ENCODE measurements around the gene NSF. TPM values are rescaled to one million over a fixed set of nuclear protein-coding genes. Genes with fewer than 3 reads are reported as not detected.

The NSF gene
- total RNA-seq, 4 donors from 2014 or later: 28.9 to 61.9 (median 45.7) TPM

GRCh38 chr17:46773221-46773605 lies 182.7 kb downstream of the NSF start:
- 85 to 86% methylated on average over 6 of the region's 6 CpGs for WGBS, 2 donors

DNA sequence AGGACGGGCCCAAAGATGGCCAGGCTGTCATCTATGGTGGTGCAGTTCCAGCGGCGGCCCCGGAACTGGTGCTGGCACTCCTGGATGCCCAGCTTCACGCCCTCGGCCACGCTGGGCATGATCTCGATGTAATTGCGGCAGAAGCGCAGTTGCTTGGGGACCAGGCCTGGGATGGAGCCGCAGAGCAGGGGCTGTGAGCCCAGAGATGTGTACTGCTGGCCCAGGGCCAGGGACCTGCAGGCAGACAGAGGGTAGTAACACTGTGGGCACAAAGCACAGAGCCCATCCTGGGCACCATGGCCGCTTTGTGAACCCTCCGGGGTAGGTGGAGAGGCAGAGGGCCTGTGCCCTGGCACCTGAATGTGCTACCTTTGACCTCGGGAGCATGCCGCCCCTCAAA lies 183.2 kb downstream of the NSF start:
- H3K27ac ChIP-seq: no peak overlapping the region
- H3K27me3 ChIP-seq: no peaks in the 10 kb centered on the region
- no peak for DNase-seq
- intact Hi-C loops (cut with DNase I): no loop called here
- peaks cover 6 to 21% of the 10 kb centered on the region in 2 donors for H3K4me1 ChIP-seq
- 40 to 89% methylated on average over 1 to 15 of the region's 15 CpGs for WGBS, 2 donors
- TF ChIP-seq CTCF (IDR thresholded peaks at IDR 0.05) (no peak), POLR2A (IDR thresholded peaks at IDR 0.05) (no peak)
- no peaks in the 10 kb centered on the region for H3K9me3 ChIP-seq
- no peak overlapping the region for H3K4me3 ChIP-seq (replicated peaks in 1 of 3)
- no peaks in the 10 kb centered on the region for H3K36me3 ChIP-seq

More at GRCh38 chr17:46773221-46773605, 182.7 kb downstream of the NSF start:
- no peaks in the 10 kb centered on the region for H3K9me3 ChIP-seq
- no peak for DNase-seq
- H3K27me3 ChIP-seq: no peaks in the 10 kb centered on the region
- H3K27ac ChIP-seq: no peak overlapping the region
- intact Hi-C loops (cut with DNase I): no loop called here
- TF ChIP-seq POLR2A (IDR thresholded peaks at IDR 0.05) (no peak), CTCF (IDR thresholded peaks at IDR 0.05) (no peak)
- H3K4me1 ChIP-seq: peaks cover 6 to 21% of the 10 kb centered on the region in 2 donors
- no peak overlapping the region for H3K4me3 ChIP-seq (replicated peaks in 1 of 3)
- no peaks in the 10 kb centered on the region for H3K36me3 ChIP-seq

DNA sequence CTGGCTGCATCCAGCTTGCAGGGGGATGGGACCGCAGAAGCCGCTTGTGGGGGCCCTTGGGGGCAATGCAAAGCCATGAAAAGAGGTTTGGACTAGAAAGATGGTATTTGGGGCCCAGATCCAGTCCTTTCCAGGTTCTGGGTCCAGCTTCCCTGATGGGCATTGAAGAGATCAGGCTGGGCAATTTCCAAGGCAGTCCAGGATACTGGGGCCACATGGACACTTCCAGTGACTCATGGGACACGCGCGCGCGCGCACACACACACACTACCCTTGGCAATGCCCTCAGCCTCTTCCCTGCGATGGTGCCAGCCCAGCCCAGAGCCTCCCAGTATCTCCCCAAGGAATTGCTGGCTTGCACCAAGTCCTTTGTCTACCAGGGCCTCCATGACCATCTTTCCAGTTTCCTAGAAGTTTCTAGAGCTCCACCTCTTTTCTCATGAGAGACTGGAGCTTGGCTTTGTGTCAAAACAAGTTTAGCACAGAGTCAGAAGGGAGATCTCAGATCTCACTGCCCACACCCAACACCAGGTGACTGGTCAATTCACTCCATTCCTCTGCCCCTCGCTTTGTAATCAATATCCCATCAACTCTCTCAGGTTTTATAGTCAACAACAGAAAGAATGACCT lies 183.8 kb downstream of the NSF start:
- intact Hi-C loops (cut with DNase I): no loop called here
- no peak for DNase-seq
- Histone ChIP-seq H3K27ac (no peak overlapping the region), H3K4me3 (replicated peaks in 1 of 3) (no peak overlapping the region), H3K27me3 (no peaks in the 10 kb centered on the region), H3K4me1 (peaks cover 6 to 21% of the 10 kb centered on the region in 2 donors), H3K9me3 (no peaks in the 10 kb centered on the region), H3K36me3 (no peaks in the 10 kb centered on the region)
- no peak for TF ChIP-seq CTCF (IDR thresholded peaks at IDR 0.05)
- no peak for TF ChIP-seq POLR2A (IDR thresholded peaks at IDR 0.05)
- 93 to 96% methylated on average over 10 of the region's 10 CpGs for WGBS, 2 donors

GRCh38 chr17:46776298-46777005 lies 186.0 kb downstream of the NSF start:
- WGBS, 2 donors: 72 to 79% methylated on average over 12 of the region's 12 CpGs
- TF ChIP-seq POLR2A (IDR thresholded peaks at IDR 0.05) (no peak), CTCF (IDR thresholded peaks at IDR 0.05) (no peak)
- H3K36me3 ChIP-seq: no peaks in the 10 kb centered on the region
- H3K4me3 ChIP-seq (replicated peaks in 1 of 3): no peak overlapping the region
- no peak overlapping the region for H3K27ac ChIP-seq
- DNase-seq: no peak
- intact Hi-C loops (cut with DNase I): no loop called here
- H3K9me3 ChIP-seq: no peaks in the 10 kb centered on the region
- H3K27me3 ChIP-seq: no peaks in the 10 kb centered on the region
- peaks cover 3 to 8% of the 10 kb centered on the region in 2 donors for H3K4me1 ChIP-seq
